C4-2B (cell line): ENCODE measurements around the gene HBE1.
"Not testable (repeated sequence)": the region's sequence is repeated elsewhere in the genome, so short reads cannot be mapped to it uniquely, and the experiment has no call there.

Source experiments
- ZFX ChIP-seq: fragments of 450-650 bp; IDR thresholded peaks from 2 replicates; pipeline ENCODE4 v1.6.1; 2017
- TF ChIP-seq, protein P1 (sequence below): fragments of 450-650 bp; conservative IDR thresholded peaks from 2 replicates; pipeline ENCODE4 v1.5.1; 2017; ENCODE audit warnings: mild to moderate bottlenecking

DNA sequence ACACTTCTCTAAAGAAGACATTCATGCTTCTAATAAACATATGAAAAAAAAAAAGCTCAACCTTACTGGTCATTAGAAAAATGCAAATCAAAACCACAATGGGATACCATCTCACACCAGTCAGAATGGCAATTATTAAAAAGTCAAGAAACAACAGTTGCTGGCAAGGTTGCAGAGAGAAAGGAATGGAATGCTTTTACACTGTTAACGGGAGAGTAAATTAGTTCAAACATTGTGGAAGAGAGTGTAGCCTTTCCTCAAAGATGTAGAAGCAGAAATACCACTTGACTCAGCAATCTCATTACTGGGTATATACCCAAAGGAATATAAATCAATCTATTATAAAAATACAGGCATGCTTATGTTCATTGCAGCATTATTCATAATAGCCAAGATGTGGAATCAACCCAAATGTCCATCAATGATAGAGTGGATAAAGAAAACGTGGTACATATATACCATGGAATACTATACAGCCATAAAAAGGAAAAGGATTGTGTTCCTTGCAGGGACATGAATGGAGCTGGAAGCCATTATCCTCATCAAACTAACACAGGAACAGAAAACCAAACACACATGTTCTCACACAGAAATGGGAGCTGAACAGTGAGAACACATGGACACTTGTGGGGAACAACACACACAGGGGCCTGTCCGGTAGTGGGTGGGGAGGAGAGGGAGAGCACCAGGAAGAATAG is 43.7 kb upstream of the HBE1 start:
- TF ChIP-seq, protein P1, sequence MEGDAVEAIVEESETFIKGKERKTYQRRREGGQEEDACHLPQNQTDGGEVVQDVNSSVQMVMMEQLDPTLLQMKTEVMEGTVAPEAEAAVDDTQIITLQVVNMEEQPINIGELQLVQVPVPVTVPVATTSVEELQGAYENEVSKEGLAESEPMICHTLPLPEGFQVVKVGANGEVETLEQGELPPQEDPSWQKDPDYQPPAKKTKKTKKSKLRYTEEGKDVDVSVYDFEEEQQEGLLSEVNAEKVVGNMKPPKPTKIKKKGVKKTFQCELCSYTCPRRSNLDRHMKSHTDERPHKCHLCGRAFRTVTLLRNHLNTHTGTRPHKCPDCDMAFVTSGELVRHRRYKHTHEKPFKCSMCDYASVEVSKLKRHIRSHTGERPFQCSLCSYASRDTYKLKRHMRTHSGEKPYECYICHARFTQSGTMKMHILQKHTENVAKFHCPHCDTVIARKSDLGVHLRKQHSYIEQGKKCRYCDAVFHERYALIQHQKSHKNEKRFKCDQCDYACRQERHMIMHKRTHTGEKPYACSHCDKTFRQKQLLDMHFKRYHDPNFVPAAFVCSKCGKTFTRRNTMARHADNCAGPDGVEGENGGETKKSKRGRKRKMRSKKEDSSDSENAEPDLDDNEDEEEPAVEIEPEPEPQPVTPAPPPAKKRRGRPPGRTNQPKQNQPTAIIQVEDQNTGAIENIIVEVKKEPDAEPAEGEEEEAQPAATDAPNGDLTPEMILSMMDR, result not testable (repeated sequence)
- not testable (repeated sequence) for TF ChIP-seq ZFX
